Left ventricle myocardium inferior (tissue), 1 donor: ENCODE measurements around the gene PMAIP1. TPM values are rescaled to one million over a fixed set of nuclear protein-coding genes. Genes with fewer than 3 reads are reported as not detected.

Source experiments
- DNase-seq: peaks from one replicate; pipeline ENCODE4 v3.0.0-alpha.2; 2020
- H3K27ac ChIP-seq: fragments of 200-600 bp; replicated peaks from 2 replicates; pipeline ENCODE4 v1.8.0; 2021
- H3K27me3 ChIP-seq: fragments of 200-600 bp; 2 replicates; pipeline ENCODE4 v1.8.0; 2021; ENCODE audit warnings: low read depth
- H3K36me3 ChIP-seq: fragments of 200-600 bp; 2 replicates; pipeline ENCODE4 v1.8.0; 2021
- H3K4me1 ChIP-seq: fragments of 200-600 bp; 2 replicates; pipeline ENCODE4 v1.8.0; 2021
- H3K4me3 ChIP-seq: fragments of 200-600 bp; 2 replicates; pipeline ENCODE4 v1.8.0; 2021; ENCODE audit warnings: mild to moderate bottlenecking, moderate library complexity
- H3K9me3 ChIP-seq: fragments of 200-600 bp; replicated peaks from 2 replicates; pipeline ENCODE4 v1.8.0; 2021
- intact Hi-C: fragments of 100-400 bp; cut with micrococcal nuclease; formaldehyde crosslinking; loops from one replicate; pipeline ENCODE4 v1.11.0; 2022
- total RNA-seq: library from RNA; stranded (reverse); fragmentation: NEBNext Ultra II Directional; extraction: Animal tissue kit (Norgen Biotek cat#: 25700); gene quantifications from one replicate; pipeline ENCODE4 v1.2.1, GENCODE V29; 2021
- TF ChIP-seq, protein P1 (sequence below): fragments of 200-600 bp; IDR thresholded peaks from 2 replicates; pipeline ENCODE4 v1.8.0; 2021; ENCODE audit warnings: antibody characterized with exemption, mild to moderate bottlenecking, borderline replicate concordance
- donor health status: DM: no; HTN: yes; CAD: no; lungs with severe emphysema.

The PMAIP1 gene
- total RNA-seq, 1 donor from 2014 or later, result 0.58 TPM

DNA sequence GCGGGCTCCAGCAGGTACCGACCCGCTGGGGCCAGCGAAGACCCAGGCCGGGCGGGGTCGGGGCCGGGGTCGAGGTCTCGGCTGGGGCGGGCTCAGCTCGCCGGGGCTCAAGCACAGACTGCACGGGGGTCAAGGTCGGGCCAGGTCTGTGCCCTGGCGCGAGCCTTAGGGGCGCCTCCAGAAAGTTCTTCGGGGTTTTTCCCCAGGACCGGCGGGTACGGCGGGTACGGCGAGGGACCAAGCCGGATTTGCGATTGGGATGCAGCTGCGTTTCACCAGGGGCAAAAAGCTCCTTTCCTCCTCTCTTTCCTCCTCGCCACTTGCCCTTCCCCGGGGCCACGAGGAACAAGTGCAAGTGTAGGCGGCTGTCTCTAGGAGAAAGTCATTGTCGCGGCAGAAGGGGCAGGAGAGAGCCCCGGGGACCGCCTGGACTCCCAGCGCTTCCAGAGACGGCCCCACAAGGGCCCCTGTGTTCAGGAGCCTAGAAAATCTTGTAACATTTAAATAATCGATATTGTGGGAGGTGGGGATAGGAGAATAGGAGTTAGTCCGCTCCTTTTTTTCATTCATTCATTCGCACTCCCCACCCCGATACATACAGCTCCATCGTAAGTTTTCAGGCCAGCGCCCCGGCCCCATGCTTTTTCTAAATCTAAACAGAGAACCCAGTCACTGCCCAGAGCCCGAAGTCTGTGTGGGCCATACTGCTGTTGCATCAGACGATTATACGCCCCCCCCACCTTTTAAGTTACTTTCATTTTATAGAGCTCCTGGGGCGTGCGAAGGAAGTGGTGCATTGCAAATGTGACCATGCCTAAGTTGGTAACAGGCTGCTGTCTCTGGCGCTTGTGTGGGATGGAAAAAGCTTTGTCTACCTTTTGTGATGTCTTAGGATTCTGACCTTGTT is 679 bp downstream of the PMAIP1 start:
- Histone ChIP-seq H3K36me3 (no peaks in the 10 kb centered on the region), H3K4me3 (peak overlapping the region; percentile 75), H3K27ac (peak overlapping the region; percentile 85), H3K27me3 (peaks cover 81% of the 10 kb centered on the region), H3K9me3 (no peaks in the 10 kb centered on the region), H3K4me1 (peaks cover 43% of the 10 kb centered on the region)
- peak; percentile 23 for DNase-seq
- intact Hi-C loops, result no loop called here
- TF ChIP-seq, protein P1, sequence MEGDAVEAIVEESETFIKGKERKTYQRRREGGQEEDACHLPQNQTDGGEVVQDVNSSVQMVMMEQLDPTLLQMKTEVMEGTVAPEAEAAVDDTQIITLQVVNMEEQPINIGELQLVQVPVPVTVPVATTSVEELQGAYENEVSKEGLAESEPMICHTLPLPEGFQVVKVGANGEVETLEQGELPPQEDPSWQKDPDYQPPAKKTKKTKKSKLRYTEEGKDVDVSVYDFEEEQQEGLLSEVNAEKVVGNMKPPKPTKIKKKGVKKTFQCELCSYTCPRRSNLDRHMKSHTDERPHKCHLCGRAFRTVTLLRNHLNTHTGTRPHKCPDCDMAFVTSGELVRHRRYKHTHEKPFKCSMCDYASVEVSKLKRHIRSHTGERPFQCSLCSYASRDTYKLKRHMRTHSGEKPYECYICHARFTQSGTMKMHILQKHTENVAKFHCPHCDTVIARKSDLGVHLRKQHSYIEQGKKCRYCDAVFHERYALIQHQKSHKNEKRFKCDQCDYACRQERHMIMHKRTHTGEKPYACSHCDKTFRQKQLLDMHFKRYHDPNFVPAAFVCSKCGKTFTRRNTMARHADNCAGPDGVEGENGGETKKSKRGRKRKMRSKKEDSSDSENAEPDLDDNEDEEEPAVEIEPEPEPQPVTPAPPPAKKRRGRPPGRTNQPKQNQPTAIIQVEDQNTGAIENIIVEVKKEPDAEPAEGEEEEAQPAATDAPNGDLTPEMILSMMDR, result no peak

DNA sequence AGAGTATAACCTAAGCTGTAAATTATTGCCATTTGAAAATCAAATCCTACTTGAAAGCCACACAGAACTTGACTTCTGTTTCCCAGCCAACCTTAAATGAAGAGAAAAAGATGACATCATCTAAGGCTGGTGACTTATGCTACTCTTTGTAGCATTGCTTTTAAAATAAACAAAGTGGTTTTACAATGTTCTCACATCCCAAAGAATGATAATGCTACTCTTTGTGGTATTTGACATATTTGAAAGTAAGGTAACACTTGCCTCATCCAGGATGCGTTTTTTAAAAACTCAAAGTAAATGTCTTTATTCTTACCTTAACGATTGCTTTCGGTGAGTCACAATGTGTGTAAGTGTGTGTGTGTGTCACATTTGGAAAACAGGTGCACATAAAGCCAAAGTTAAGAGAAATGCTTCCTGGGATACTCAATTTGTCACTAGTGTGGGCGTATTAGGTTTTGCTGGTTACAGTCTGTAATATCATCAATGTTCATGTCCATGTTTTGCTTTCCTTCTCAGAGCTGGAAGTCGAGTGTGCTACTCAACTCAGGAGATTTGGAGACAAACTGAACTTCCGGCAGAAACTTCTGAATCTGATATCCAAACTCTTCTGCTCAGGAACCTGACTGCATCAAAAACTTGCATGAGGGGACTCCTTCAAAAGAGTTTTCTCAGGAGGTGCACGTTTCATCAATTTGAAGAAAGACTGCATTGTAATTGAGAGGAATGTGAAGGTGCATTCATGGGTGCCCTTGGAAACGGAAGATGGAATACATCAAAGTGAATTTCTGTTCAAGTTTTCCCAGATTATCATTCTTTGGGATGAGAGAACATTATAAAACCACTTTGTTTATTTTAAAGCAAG is 2.6 kb downstream of the PMAIP1 start:
- intact Hi-C loops, result no loop called here
- no peak for DNase-seq
- TF ChIP-seq, protein P1, result no peak
- H3K4me3 ChIP-seq, result no peak overlapping the region
- H3K36me3 ChIP-seq, result no peaks in the 10 kb centered on the region
- H3K27ac ChIP-seq, result no peak overlapping the region
- H3K9me3 ChIP-seq, result no peaks in the 10 kb centered on the region
- H3K4me1 ChIP-seq, result peaks cover 45% of the 10 kb centered on the region
- H3K27me3 ChIP-seq, result peaks cover 96% of the 10 kb centered on the region

DNA sequence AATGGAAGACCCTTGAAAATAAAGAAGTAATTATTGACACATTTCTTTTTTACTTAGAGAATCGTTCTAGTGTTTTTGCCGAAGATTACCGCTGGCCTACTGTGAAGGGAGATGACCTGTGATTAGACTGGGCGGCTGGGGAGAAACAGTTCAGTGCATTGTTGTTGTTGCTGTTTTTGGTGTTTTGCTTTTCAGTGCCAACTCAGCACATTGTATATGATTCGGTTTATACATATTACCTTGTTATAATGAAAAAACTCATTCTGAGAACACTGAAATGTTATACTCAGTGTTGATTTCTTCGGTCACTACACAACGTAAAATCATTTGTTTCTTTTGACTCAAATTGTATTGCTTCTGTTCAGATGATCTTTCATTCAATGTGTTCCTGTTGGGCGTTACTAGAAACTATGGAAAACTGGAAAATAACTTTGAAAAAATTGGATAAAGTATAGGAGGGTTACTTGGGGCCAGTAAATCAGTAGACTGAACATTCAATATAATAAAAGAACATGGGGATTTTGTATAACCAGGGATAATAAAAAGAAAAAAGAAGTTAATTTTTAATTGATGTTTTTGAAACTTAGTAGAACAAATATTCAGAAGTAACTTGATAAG is 3.3 kb downstream of the PMAIP1 start:
- Histone ChIP-seq H3K9me3 (no peaks in the 10 kb centered on the region), H3K36me3 (no peaks in the 10 kb centered on the region), H3K4me3 (no peak overlapping the region), H3K27me3 (peaks cover 97% of the 10 kb centered on the region), H3K4me1 (peaks cover 45% of the 10 kb centered on the region), H3K27ac (no peak overlapping the region)
- TF ChIP-seq, protein P1, result no peak
- intact Hi-C loops, result no loop called here
- DNase-seq, result no peak

DNA sequence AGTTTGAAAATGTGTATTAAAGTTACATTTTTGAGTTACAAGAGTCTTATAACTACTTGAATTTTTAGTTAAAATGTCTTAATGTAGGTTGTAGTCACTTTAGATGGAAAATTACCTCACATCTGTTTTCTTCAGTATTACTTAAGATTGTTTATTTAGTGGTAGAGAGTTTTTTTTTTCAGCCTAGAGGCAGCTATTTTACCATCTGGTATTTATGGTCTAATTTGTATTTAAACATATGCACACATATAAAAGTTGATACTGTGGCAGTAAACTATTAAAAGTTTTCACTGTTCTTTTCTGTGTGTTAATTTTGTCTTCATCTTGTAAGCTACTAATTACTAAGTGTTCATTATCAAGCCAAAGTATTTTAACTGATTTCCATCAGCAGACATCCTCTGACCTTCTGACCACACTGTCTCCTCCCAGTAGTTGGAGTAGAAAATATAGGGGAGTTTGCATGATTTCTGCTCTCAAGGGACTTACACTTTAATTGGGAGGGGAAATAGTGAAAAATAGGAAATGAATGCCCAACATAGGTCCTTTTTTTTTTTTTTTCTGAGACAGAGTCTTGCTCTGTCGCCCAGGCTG is 4.3 kb downstream of the PMAIP1 start:
- Histone ChIP-seq H3K27ac (peak overlapping the region; percentile 64), H3K27me3 (peaks cover 98% of the 10 kb centered on the region), H3K36me3 (no peaks in the 10 kb centered on the region), H3K9me3 (no peaks in the 10 kb centered on the region), H3K4me1 (peaks cover 38% of the 10 kb centered on the region), H3K4me3 (no peak overlapping the region)
- TF ChIP-seq, protein P1, result no peak
- intact Hi-C loops, result no loop called here
- no peak for DNase-seq

DNA sequence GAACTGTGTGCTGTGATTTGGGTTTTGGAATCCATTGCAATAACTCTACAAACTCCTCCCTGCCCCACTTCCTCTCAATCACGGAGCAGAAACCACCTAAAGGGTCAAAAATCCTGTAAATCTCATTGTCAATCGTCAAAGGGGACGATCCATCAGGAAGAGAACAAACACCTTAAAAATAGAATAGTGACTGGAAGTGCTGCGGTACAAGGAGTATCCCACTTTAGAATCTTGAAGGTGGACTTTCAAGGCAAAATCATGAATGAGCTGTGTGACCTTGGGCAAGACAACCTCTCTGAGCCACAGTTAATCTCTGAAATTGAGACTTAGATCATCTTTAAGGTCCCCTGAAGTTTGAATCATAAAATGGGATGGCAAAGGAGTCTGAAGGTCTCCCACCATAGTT is 5.9 kb downstream of the PMAIP1 start:
- no peaks in the 10 kb centered on the region for H3K36me3 ChIP-seq
- no peaks in the 10 kb centered on the region for H3K9me3 ChIP-seq
- TF ChIP-seq, protein P1, result no peak
- H3K27me3 ChIP-seq, result peaks cover 98% of the 10 kb centered on the region
- intact Hi-C loops, result no loop called here
- no peak for DNase-seq
- H3K27ac ChIP-seq, result peak overlapping the region; percentile 64
- H3K4me1 ChIP-seq, result peaks cover 22% of the 10 kb centered on the region
- H3K4me3 ChIP-seq, result no peak overlapping the region
